Lung (tissue), 12 donors: Measurements from ENCODE around the gene SYNM. TPM values are rescaled to one million over a fixed set of nuclear protein-coding genes. Genes with fewer than 3 reads are reported as not detected.

Experiments
- ATAC-seq: fragments of 200-7000 bp; cut with Tn5 transposase; one replicate; pipeline ENCODE4 v1.9.1; 2020; ENCODE audit warnings: moderate number of reproducible peaks; ENCODE audit not compliant: insufficient read depth, low FRiP score
- DNase-seq, 3 donors: peaks; one replicate each; pipeline ENCODE4 v3.0.0-alpha.2; 2013 to 2017
- H3K27ac ChIP-seq, 2 donors: one replicate each; pipeline ENCODE4 v1.5.1; 2013; ENCODE audit warnings: mild to moderate bottlenecking in 2 of 2, moderate library complexity in 2 of 2, control low read depth in 1 of 2, inconsistent platforms in 1 of 2, low read depth in 1 of 2, low read length in 1 of 2
- H3K27me3 ChIP-seq, 3 donors: one replicate each; pipeline ENCODE4 v1.5.1; 2013; ENCODE audit warnings: low read length in 2 of 3; ENCODE audit not compliant: control insufficient read depth in 3 of 3, insufficient read depth in 3 of 3
- H3K36me3 ChIP-seq, 4 donors: one replicate each; pipeline ENCODE4 v1.5.1; 2013; ENCODE audit warnings: low read length in 4 of 4, mild to moderate bottlenecking in 1 of 4, moderate library complexity in 1 of 4; ENCODE audit not compliant: control insufficient read depth in 4 of 4, insufficient read depth in 4 of 4
- H3K4me1 ChIP-seq, 5 donors: one replicate each; pipeline ENCODE4 v1.5.1; 2013; ENCODE audit warnings: low read length in 5 of 5, mild to moderate bottlenecking in 2 of 5, moderate library complexity in 1 of 5; ENCODE audit not compliant: control insufficient read depth in 5 of 5, insufficient read depth in 5 of 5
- H3K4me3 ChIP-seq: one replicate; pipeline ENCODE4 v1.5.1; 2013; ENCODE audit warnings: mild to moderate bottlenecking, control low read depth, moderate library complexity
- H3K9ac ChIP-seq, 2 donors: one replicate each; pipeline ENCODE4 v1.5.1; 2013; ENCODE audit warnings: low read length in 2 of 2, control low read depth in 1 of 2; ENCODE audit not compliant: insufficient read depth in 1 of 2
- H3K9me3 ChIP-seq, 4 donors: one replicate each; pipeline ENCODE4 v1.5.1; 2013; ENCODE audit warnings: low read length in 3 of 4, mild to moderate bottlenecking in 1 of 4, moderate library complexity in 1 of 4; ENCODE audit not compliant: control insufficient read depth in 4 of 4, insufficient read depth in 3 of 4
- WGBS, 2 donors: extraction: QIAGEN DNeasy Blood & Tissue Kit; methylation state at CpG; one replicate each; pipeline ENCODE4 v1.1.7; 2013; 5-methylcytosine and 5-hydroxymethylcytosine counted together
- polyA plus RNA-seq, 2 donors: library from polyadenylated mRNA; stranded (reverse); fragments of 200-250 nt; gene quantifications; one replicate each; pipeline ENCODE4 v1.2.1, GENCODE V29; 2013
- total RNA-seq, 2 donors: library from RNA; depleted of rRNA in 1 of 2; stranded (reverse); fragments of >200 nt in 1 of 2; gene quantifications; one replicate each; pipeline ENCODE4 v1.2.1, GENCODE V29; 2014 to 2021
- TF ChIP-seq, protein P1 (sequence below): IDR thresholded peaks from 2 replicates; pipeline ENCODE4 v1.5.1; 2012; ENCODE audit warnings: mild to moderate bottlenecking; ENCODE audit errors: control extremely low read depth, extremely low read depth
- donor health status: control.
- donor health status: control.
- donor health status: Bipolar disorder and iron deficiency.
- donor health status: healthy.
- donor health status: DM: yes; HTN: yes; CAD: no.

SYNM gene
- total and polyA plus RNA-seq, 4 donors, result 5.3 to 21.3 (median 10.9) TPM

DNA sequence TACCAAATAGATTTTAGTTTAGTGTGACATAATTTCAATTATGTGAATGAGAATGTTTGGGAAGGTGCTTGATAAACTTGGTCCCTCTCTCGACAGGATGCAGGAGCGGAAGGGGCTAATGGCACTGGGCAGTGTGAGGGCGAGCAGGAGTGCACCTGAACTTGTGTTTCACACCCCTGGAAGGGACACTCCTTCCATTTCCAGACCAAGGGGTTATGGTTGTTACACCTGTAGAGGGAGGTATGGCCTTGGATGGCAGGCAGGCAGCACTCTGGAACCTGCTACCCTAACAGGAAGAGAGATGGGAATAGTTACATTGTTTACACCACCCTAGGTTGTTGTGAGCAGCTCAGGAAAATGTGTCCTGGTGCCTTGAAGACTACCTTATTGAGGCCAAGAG is 22.1 kb downstream of the SYNM start:
- no peak overlapping the region for H3K4me3 ChIP-seq
- ATAC-seq (no peak), DNase-seq (no peak)
- H3K27me3 ChIP-seq, result no peaks in the 10 kb centered on the region
- H3K36me3 ChIP-seq, result peaks cover 0 to 9% (median 0%) of the 10 kb centered on the region in 4 donors
- TF ChIP-seq, protein P1, sequence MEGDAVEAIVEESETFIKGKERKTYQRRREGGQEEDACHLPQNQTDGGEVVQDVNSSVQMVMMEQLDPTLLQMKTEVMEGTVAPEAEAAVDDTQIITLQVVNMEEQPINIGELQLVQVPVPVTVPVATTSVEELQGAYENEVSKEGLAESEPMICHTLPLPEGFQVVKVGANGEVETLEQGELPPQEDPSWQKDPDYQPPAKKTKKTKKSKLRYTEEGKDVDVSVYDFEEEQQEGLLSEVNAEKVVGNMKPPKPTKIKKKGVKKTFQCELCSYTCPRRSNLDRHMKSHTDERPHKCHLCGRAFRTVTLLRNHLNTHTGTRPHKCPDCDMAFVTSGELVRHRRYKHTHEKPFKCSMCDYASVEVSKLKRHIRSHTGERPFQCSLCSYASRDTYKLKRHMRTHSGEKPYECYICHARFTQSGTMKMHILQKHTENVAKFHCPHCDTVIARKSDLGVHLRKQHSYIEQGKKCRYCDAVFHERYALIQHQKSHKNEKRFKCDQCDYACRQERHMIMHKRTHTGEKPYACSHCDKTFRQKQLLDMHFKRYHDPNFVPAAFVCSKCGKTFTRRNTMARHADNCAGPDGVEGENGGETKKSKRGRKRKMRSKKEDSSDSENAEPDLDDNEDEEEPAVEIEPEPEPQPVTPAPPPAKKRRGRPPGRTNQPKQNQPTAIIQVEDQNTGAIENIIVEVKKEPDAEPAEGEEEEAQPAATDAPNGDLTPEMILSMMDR, result no peak
- no peak overlapping the region for H3K9ac ChIP-seq
- H3K27ac ChIP-seq, result no peak overlapping the region
- peaks cover 0 to 26% (median 6%) of the 10 kb centered on the region in 5 donors for H3K4me1 ChIP-seq
- WGBS, 2 donors, result 95% methylated on average over 3 of the region's 3 CpGs
- H3K9me3 ChIP-seq, result no peaks in the 10 kb centered on the region

DNA sequence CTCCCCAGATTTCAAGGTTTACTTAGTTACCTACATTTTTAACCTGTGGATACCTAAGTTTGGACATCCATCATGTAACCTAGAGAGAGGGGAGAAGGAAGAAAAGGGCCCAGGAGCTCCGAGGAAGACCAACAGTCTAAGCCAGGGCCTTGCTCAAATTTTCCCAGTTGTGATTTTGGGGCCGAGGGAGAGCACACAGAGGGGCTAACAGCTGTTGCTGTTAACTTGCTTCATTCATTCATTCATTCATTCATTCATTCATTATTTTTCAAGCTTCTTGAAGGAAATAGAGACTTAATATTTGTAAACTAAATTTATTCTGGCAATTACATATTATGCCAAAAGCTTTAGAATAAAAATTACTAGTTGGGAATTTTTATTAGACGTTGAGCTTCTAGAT is 22.9 kb downstream of the SYNM start:
- ATAC-seq (no peak), DNase-seq (no peak)
- Histone ChIP-seq H3K36me3 (peaks cover 0 to 9% (median 0%) of the 10 kb centered on the region in 4 donors), H3K9ac (no peak overlapping the region), H3K27ac (no peak overlapping the region), H3K4me1 (peaks cover 0 to 26% (median 6%) of the 10 kb centered on the region in 5 donors), H3K4me3 (no peak overlapping the region), H3K27me3 (no peaks in the 10 kb centered on the region), H3K9me3 (no peaks in the 10 kb centered on the region)
- WGBS, 2 donors, result 91 to 98% methylated on average over 3 of the region's 3 CpGs
- TF ChIP-seq, protein P1, result no peak

DNA sequence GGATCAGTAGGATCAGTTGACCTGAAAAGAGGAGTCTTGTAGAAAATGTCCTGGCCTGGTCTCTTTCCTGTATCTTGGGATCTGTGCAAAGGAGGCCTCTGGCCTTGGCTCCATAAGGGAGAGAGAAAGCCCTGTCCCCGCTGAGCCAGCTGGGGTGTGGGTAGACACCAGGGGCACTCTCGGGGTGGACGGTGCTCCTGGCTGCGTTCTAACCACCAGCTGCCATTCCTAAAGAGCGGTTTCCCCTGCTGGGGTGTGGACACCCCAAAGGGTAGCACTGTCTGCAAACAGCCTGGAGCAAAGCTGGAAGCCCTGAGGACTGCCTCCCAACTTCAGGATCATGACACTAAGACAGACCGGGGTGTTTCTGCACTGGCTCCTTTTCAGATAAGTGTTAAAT is 23.5 kb downstream of the SYNM start:
- no peak overlapping the region for H3K27ac ChIP-seq
- 92 to 93% methylated on average over 6 of the region's 6 CpGs for WGBS, 2 donors

More for the DNA sequence above, 23.5 kb downstream of the SYNM start:
- DNase-seq, result no peak
- H3K4me3 ChIP-seq, result no peak overlapping the region
- no peak for ATAC-seq
- H3K9ac ChIP-seq, result no peak overlapping the region
- no peaks in the 10 kb centered on the region for H3K27me3 ChIP-seq
- H3K4me1 ChIP-seq, result peaks cover 0 to 21% (median 4%) of the 10 kb centered on the region in 5 donors
- H3K9me3 ChIP-seq, result no peaks in the 10 kb centered on the region
- TF ChIP-seq, protein P1, result no peak
- peaks cover 0 to 9% (median 0%) of the 10 kb centered on the region in 4 donors for H3K36me3 ChIP-seq
